ENCODE results near the gene COP1. TPM values are rescaled to one million over a fixed set of nuclear protein-coding genes. Genes with fewer than 3 reads are reported as not detected.

COP1 gene
- total RNA-seq, 1 donor, result 64.8 TPM

- Histone ChIP-seq H3K79me2 (ENCODE audit: insufficient read depth, low read length) (peaks cover 99% of the 10 kb centered on the region), H4K20me1 (ENCODE audit: insufficient read depth, low read length) (peaks cover 34% of the 10 kb centered on the region), H3K4me1 (ENCODE audit: insufficient read depth, low read length) (no peaks in the 10 kb centered on the region), H3K4me2 (ENCODE audit: insufficient read depth, low read length) (no peak overlapping the region), H3K27me3 (ENCODE audit: insufficient read depth, low read length) (no peaks in the 10 kb centered on the region), H3K36me3 (ENCODE audit: insufficient read depth, low read length) (no peaks in the 10 kb centered on the region), H3K4me3 (ENCODE audit: insufficient read depth, low read length) (no peak overlapping the region), H3K27ac (ENCODE audit: low read depth, low read length) (no peak overlapping the region), H2AFZ (ENCODE audit: low read length) (no peak overlapping the region), H3K9me3 (ENCODE audit: low read depth, low read length) (no peaks in the 10 kb centered on the region)
- no peak for DNase-seq (ENCODE audit: insufficient read length, low spot score, missing footprints)
- TF ChIP-seq CTCF (IDR thresholded peaks at IDR 0.05; ENCODE audit: extremely low read depth, low read depth, low read length), result no peak
Observed at GRCh38 chr1:176193663-176194062, 13.4 kb downstream of the COP1 start.

- Histone ChIP-seq H3K4me3 (ENCODE audit: insufficient read depth, low read length) (no peak overlapping the region), H3K27ac (ENCODE audit: low read depth, low read length) (no peak overlapping the region), H3K4me1 (ENCODE audit: insufficient read depth, low read length) (no peaks in the 10 kb centered on the region), H2AFZ (ENCODE audit: low read length) (no peak overlapping the region), H3K4me2 (ENCODE audit: insufficient read depth, low read length) (no peak overlapping the region), H3K27me3 (ENCODE audit: insufficient read depth, low read length) (no peaks in the 10 kb centered on the region), H3K36me3 (ENCODE audit: insufficient read depth, low read length) (no peaks in the 10 kb centered on the region), H3K9me3 (ENCODE audit: low read depth, low read length) (no peaks in the 10 kb centered on the region), H4K20me1 (ENCODE audit: insufficient read depth, low read length) (peaks cover 34% of the 10 kb centered on the region), H3K79me2 (ENCODE audit: insufficient read depth, low read length) (peaks cover 99% of the 10 kb centered on the region)
- DNase-seq (ENCODE audit: insufficient read length, low spot score, missing footprints), result no peak
- TF ChIP-seq CTCF (IDR thresholded peaks at IDR 0.05; ENCODE audit: extremely low read depth, low read depth, low read length), result no peak
Observed at GRCh38 chr1:176193023-176193422, 14.1 kb downstream of the COP1 start.

GRCh38 chr1:176188604-176189003, 18.5 kb downstream of the COP1 start:
- no peak overlapping the region for H3K4me3 ChIP-seq (ENCODE audit: insufficient read depth, low read length)
- no peaks in the 10 kb centered on the region for H3K4me1 ChIP-seq (ENCODE audit: insufficient read depth, low read length)
- no peaks in the 10 kb centered on the region for H3K36me3 ChIP-seq (ENCODE audit: insufficient read depth, low read length)
- H2AFZ ChIP-seq (ENCODE audit: low read length), result no peak overlapping the region
- DNase-seq (ENCODE audit: insufficient read length, low spot score, missing footprints), result no peak
- H3K27ac ChIP-seq (ENCODE audit: low read depth, low read length), result no peak overlapping the region
- no peak for TF ChIP-seq CTCF (IDR thresholded peaks at IDR 0.05; ENCODE audit: extremely low read depth, low read depth, low read length)
- H3K9me3 ChIP-seq (ENCODE audit: low read depth, low read length), result no peaks in the 10 kb centered on the region
- no peaks in the 10 kb centered on the region for H3K27me3 ChIP-seq (ENCODE audit: insufficient read depth, low read length)
- peaks cover 97% of the 10 kb centered on the region for H3K79me2 ChIP-seq (ENCODE audit: insufficient read depth, low read length)
- H3K4me2 ChIP-seq (ENCODE audit: insufficient read depth, low read length), result no peak overlapping the region
- H4K20me1 ChIP-seq (ENCODE audit: insufficient read depth, low read length), result peaks cover 46% of the 10 kb centered on the region

GRCh38 chr1:176187001-176187400, 20.1 kb downstream of the COP1 start:
- Histone ChIP-seq H3K36me3 (ENCODE audit: insufficient read depth, low read length) (no peaks in the 10 kb centered on the region), H3K27ac (ENCODE audit: low read depth, low read length) (no peak overlapping the region), H3K4me2 (ENCODE audit: insufficient read depth, low read length) (no peak overlapping the region), H3K4me1 (ENCODE audit: insufficient read depth, low read length) (no peaks in the 10 kb centered on the region), H3K79me2 (ENCODE audit: insufficient read depth, low read length) (peaks cover 94% of the 10 kb centered on the region), H2AFZ (ENCODE audit: low read length) (no peak overlapping the region), H3K9me3 (ENCODE audit: low read depth, low read length) (no peaks in the 10 kb centered on the region), H3K27me3 (ENCODE audit: insufficient read depth, low read length) (no peaks in the 10 kb centered on the region), H4K20me1 (ENCODE audit: insufficient read depth, low read length) (peaks cover 38% of the 10 kb centered on the region), H3K4me3 (ENCODE audit: insufficient read depth, low read length) (no peak overlapping the region)
- TF ChIP-seq CTCF (IDR thresholded peaks at IDR 0.05; ENCODE audit: extremely low read depth, low read depth, low read length), result no peak
- no peak for DNase-seq (ENCODE audit: insufficient read length, low spot score, missing footprints)

Measured in osteoblast (primary cell).